ENCODE measurements around the gene TAF5L. TPM values are rescaled to one million over a fixed set of nuclear protein-coding genes. Genes with fewer than 3 reads are reported as not detected.
"Not testable (repeated sequence)": the region's sequence is repeated elsewhere in the genome, so short reads cannot be mapped to it uniquely, and the experiment has no call there.

The TAF5L gene
- polyA plus RNA-seq, 1 donor from 2014 or later = 7.6 TPM

DNA sequence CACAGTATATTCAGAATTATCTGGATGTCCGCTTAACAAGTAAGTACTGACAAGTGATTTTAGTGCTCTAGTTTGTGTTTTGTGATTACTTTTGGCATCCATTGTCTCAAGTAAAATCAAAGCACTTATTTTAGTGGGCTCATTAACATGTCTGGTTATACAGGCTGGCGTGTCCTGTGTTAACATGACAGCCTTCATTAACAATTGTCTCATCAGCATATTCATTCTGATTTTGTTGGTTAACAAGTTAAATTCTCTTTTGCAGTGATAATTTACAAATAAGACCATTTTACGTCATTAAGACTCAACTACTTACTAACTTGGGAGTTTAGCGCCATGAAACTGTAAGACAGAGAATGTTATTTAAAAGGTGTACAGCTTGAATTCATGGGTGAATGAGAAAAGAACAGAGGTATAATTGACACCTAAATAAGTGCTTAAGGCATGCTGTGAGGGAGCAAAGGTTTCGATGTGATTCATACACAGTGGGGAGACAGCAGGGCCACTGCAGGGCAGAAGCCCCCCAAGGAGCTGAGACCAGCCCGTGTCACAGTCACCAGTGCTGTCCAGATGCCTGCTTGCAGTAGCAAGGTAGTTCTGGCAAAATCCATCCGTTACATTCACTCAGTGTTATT is 22.4 kb downstream of the TAF5L start:
- H3K27ac Mint-ChIP-seq = no peak overlapping the region
- H3K27me3 Mint-ChIP-seq = no peaks in the 10 kb centered on the region
- no peak overlapping the region for H3K4me3 Mint-ChIP-seq
- no peaks in the 10 kb centered on the region for H3K9me3 Mint-ChIP-seq
- peaks cover 0 to 2% (median 0%) of the 10 kb centered on the region in 3 donors for H3K4me1 Mint-ChIP-seq
- peaks cover 6% of the 10 kb centered on the region for H3K36me3 Mint-ChIP-seq

- Mint-ChIP-seq H3K36me3 (peaks cover 9% of the 10 kb centered on the region), H3K4me3 (no peak overlapping the region), H3K9me3 (no peaks in the 10 kb centered on the region), H3K27ac (no peak overlapping the region), H3K27me3 (no peaks in the 10 kb centered on the region), H3K4me1 (peaks cover 0 to 7% (median 3%) of the 10 kb centered on the region in 3 donors)
These were observed 25.7 kb downstream of the TAF5L start for GRCh38 chr1:229600229-229600628.

DNA sequence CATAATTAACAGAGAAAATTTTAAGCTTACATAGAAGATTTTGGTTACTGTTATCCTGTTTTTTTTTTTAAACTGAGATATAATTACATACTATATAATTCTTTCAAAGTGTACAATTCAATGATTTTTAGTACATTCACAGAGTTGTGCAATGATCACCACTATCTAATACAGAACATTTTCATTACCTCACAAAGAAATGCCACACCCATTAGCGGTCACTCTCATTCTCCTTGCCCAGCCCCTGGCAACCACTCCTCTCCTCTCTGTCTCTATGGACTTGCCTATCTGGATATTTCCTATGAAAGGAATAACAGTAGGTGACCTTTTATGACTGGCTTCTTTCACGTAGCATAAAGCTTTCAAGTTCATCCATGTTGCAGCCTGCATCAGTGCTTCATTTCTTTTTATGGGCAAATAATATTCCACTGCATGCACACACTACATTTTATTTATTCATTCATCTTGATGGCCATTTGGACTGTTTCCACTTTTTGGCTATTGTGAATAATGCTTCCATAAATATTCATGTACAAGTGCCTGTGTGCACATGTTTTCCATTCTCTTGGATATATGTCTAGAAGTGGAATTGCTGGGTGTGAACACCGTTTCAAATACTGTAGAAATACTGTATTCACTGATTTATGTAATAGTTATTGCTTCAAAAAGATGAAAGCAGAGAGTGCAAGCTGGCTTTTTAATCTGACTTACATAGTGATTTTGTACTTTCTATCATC is 26.5 kb downstream of the TAF5L start:
- Mint-ChIP-seq H3K27ac (no peak overlapping the region), H3K4me3 (no peak overlapping the region), H3K27me3 (no peaks in the 10 kb centered on the region), H3K36me3 (peaks cover 8% of the 10 kb centered on the region), H3K4me1 (peaks cover 0 to 7% (median 3%) of the 10 kb centered on the region in 3 donors), H3K9me3 (no peaks in the 10 kb centered on the region)

- peaks cover 8% of the 10 kb centered on the region for H3K36me3 Mint-ChIP-seq
- peak overlapping the region in 1 of 3 donors; percentile 39 for H3K27ac Mint-ChIP-seq
- H3K27me3 Mint-ChIP-seq = no peaks in the 10 kb centered on the region
- H3K9me3 Mint-ChIP-seq = no peaks in the 10 kb centered on the region
- H3K4me1 Mint-ChIP-seq = peaks cover 0 to 7% (median 3%) of the 10 kb centered on the region in 3 donors
- H3K4me3 Mint-ChIP-seq = no peak overlapping the region
These were observed 28.0 kb downstream of the TAF5L start for GRCh38 chr1:229597877-229598276.

GRCh38 chr1:229596925-229597699 is 28.8 kb downstream of the TAF5L start:
- peaks cover 8% of the 10 kb centered on the region for H3K36me3 Mint-ChIP-seq

GRCh38 chr1:229595876-229596275 is 30.0 kb downstream of the TAF5L start:
- not testable (repeated sequence) for H3K4me1 Mint-ChIP-seq, H3K4me3 Mint-ChIP-seq, H3K9me3 Mint-ChIP-seq, H3K36me3 Mint-ChIP-seq, H3K27ac Mint-ChIP-seq, H3K27me3 Mint-ChIP-seq

More at GRCh38 chr1:229596925-229597699, 28.8 kb downstream of the TAF5L start:
- Mint-ChIP-seq H3K4me1 (peaks cover 0 to 7% (median 3%) of the 10 kb centered on the region in 3 donors), H3K27me3 (no peaks in the 10 kb centered on the region), H3K9me3 (no peaks in the 10 kb centered on the region), H3K4me3 (no peak overlapping the region), H3K27ac (no peak overlapping the region)

DNA sequence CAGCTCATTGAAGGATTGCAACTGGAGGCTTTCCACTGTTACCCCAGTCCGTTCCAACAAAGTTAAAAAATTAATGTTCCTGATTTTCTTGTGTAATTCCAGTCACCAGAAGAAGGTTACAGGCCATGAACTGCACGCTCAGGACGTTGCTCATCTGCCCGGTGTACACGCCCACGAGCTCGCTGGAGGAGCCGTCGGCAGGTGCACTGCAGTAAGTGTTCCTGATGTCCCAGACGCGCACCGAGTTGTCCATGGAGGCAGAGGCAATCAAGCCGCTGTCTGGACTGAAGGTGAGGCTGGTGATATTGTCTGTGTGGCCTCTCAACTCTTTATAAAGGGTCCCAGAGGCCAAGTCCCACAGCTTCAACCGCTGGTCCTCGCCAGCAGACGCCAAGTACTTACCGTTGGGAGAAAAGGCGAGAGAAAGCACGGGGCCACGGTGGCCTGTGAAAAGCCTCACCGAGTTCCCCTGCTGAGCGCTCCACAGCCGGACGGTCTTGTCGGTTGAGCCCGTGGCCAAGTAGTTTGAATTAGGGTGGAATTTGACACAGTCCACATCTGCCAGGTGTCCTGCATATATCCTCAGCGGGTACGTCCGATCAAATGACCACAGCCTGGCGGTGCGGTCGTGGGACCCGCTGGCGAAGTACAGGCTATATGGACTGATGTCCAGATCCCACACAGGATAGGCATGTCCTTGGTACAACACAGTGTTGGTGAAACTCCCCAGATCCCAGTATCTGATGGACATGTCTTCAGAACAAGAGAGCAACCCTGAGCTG is 31.5 kb downstream of the TAF5L start:
- Mint-ChIP-seq H3K36me3 (peaks cover 4% of the 10 kb centered on the region), H3K9me3 (no peaks in the 10 kb centered on the region)

GRCh38 chr1:229593800-229594199 is 32.1 kb downstream of the TAF5L start:
- no peak overlapping the region for H3K4me3 Mint-ChIP-seq
- no peak overlapping the region for H3K27ac Mint-ChIP-seq
- H3K4me1 Mint-ChIP-seq = peaks cover 0 to 7% (median 2%) of the 10 kb centered on the region in 3 donors

More for the DNA sequence above, 31.5 kb downstream of the TAF5L start:
- peaks cover 0 to 7% (median 3%) of the 10 kb centered on the region in 3 donors for H3K4me1 Mint-ChIP-seq
- H3K27ac Mint-ChIP-seq = peak overlapping the region in 1 of 3 donors; percentile 50
- H3K4me3 Mint-ChIP-seq = no peak overlapping the region
- H3K27me3 Mint-ChIP-seq = no peaks in the 10 kb centered on the region

DNA sequence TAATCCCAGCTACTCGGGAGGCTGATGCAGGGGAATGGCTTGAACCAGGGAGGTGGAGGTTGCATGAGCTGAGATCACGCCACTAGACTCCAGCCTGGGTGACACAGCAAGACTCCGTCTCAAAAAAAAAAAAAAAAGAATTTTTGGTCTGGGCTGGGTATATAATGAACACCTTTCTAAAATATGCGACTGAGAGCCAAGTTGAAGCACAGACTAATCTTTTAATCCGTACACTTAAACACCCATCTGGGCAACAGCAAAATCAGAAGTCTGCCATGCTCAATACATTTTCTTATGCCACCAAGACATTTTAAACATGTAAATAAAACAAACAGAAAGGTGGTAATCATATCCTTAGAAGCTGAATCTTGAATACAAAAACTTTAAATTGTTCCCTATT is 35.8 kb downstream of the TAF5L start:
- H3K36me3 Mint-ChIP-seq = peaks cover 2% of the 10 kb centered on the region
- peak overlapping the region in 1 of 3 donors; percentile 19 for H3K27ac Mint-ChIP-seq
- H3K27me3 Mint-ChIP-seq = no peaks in the 10 kb centered on the region
- H3K9me3 Mint-ChIP-seq = no peaks in the 10 kb centered on the region
- H3K4me3 Mint-ChIP-seq = no peak overlapping the region
- H3K4me1 Mint-ChIP-seq = peaks cover 0 to 2% (median 0%) of the 10 kb centered on the region in 3 donors

More at GRCh38 chr1:229593800-229594199, 32.1 kb downstream of the TAF5L start:
- Mint-ChIP-seq H3K9me3 (no peaks in the 10 kb centered on the region), H3K36me3 (peaks cover 6% of the 10 kb centered on the region), H3K27me3 (no peaks in the 10 kb centered on the region)

DNA sequence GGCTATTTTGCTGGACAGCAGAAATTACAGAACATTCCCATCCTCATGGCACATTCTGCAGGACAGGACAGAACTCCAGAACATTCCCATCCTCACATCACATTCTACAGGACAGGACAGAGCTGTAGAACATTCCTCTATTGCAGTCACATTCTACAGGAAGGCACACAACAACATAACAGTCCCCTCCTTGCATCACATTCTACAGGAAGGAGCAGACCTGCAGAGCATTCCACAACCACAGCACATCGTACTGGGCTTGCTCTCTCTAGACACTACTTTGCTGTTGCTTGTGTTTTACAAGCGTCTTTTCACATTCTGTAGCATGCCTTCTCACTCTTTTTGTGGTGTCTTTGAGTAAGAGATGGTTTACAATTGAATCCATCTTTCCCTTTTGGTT is 40.6 kb downstream of the TAF5L start:
- Mint-ChIP-seq H3K4me3 (no peak overlapping the region), H3K27ac (no peak overlapping the region)

GRCh38 chr1:229582715-229583114 is 43.2 kb downstream of the TAF5L start:
- Mint-ChIP-seq H3K27ac (no peak overlapping the region), H3K36me3 (no peaks in the 10 kb centered on the region), H3K4me3 (no peak overlapping the region)

More for the DNA sequence above, 40.6 kb downstream of the TAF5L start:
- Mint-ChIP-seq H3K36me3 (peaks cover 2% of the 10 kb centered on the region), H3K9me3 (no peaks in the 10 kb centered on the region), H3K27me3 (no peaks in the 10 kb centered on the region), H3K4me1 (peaks cover 0 to 2% (median 0%) of the 10 kb centered on the region in 3 donors)

DNA sequence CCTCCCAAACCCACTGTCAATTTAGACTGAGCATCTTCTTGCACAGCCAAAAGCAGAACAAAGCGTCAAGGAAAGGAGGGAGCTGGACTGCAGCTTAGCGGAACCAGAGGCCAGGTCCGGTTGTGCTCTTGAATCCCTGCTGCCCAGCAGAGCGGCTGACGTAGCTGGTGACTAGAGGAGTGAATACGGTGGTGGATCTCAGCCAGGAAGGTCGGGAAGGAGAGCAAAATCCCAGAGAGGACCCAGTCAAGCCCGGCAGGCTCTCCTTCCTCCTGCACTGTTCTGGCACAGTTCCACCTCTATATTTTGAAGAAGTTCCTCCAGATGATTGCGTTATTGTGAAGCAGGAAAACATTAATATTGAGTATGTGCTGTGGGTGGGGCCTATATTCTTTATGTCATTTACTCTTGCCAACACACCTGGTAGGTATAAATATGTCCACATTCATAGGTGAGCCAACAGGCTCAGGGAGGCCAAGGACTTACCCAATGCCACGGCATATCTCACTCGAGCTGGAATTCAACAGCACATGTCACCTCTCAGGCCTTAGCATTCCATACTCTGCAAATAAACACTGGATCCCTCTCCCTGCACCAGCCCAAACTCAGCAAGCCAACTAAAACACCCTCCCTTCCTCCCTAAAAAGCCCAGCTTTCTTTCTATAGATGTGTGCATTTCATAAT is 43.8 kb downstream of the TAF5L start:
- no peaks in the 10 kb centered on the region for H3K27me3 Mint-ChIP-seq
- no peak overlapping the region for H3K27ac Mint-ChIP-seq
- peaks cover 9 to 12% (median 12%) of the 10 kb centered on the region in 3 donors for H3K4me1 Mint-ChIP-seq
- no peaks in the 10 kb centered on the region for H3K36me3 Mint-ChIP-seq
- H3K9me3 Mint-ChIP-seq = no peaks in the 10 kb centered on the region
- H3K4me3 Mint-ChIP-seq = no peak overlapping the region

More at GRCh38 chr1:229582715-229583114, 43.2 kb downstream of the TAF5L start:
- no peaks in the 10 kb centered on the region for H3K9me3 Mint-ChIP-seq
- peaks cover 9 to 14% (median 12%) of the 10 kb centered on the region in 3 donors for H3K4me1 Mint-ChIP-seq
- no peaks in the 10 kb centered on the region for H3K27me3 Mint-ChIP-seq

GRCh38 chr1:229581485-229581884 is 44.4 kb downstream of the TAF5L start:
- no peaks in the 10 kb centered on the region for H3K9me3 Mint-ChIP-seq
- H3K27ac Mint-ChIP-seq = no peak overlapping the region
- H3K4me1 Mint-ChIP-seq = peaks cover 9 to 12% (median 11%) of the 10 kb centered on the region in 3 donors
- H3K4me3 Mint-ChIP-seq = no peak overlapping the region
- no peaks in the 10 kb centered on the region for H3K36me3 Mint-ChIP-seq
- H3K27me3 Mint-ChIP-seq = no peaks in the 10 kb centered on the region
